ENCODE data around the gene RGL4.
"Not testable (repeated sequence)": the region's sequence is repeated elsewhere in the genome, so short reads cannot be mapped to it uniquely, and the experiment has no call there.

The RGL4 gene

GRCh38 chr22:23672307-23673049 lies 18.3 kb upstream of the RGL4 start:
- H3K36me3 ChIP-seq (ENCODE audit: control insufficient read depth, insufficient read depth, low read length); H3K9ac ChIP-seq (ENCODE audit: low read depth, low read length); H3K27ac ChIP-seq (ENCODE audit: low read depth, low read length); H3K4me1 ChIP-seq (ENCODE audit: control insufficient read depth, insufficient read depth, low read length); H3K4me3 ChIP-seq (ENCODE audit: low read depth, low read length); H3K27me3 ChIP-seq (ENCODE audit: control insufficient read depth, insufficient read depth, low read length); H3K9me3 ChIP-seq (ENCODE audit: control insufficient read depth, insufficient read depth, low read length): not testable (repeated sequence)

DNA sequence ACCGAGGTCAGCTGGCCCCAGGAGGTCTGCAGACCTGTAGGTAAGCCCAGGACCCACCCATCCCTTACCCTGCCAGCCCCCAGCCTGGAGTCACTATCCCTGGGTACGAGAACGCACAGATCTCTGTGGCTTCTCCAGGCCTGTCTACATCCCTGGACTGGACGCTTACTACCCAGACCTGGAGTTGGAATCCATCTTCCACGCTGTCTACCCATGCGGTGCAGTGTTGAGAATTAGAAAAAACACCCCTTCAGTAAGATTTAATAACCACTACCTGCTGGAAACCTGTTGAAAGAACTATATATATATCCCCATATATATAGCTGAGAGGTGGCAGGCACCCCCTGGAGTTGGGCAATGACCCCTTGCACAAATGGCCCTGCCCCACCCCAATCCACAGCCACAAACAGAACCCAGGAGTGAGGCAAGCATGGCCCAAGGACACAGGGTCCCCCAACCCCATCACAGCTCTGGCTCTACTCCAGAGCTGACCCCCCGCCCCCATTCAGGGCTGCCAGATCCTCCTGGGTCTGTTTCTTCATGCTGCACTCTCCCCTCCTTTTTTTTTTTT lies 17.7 kb upstream of the RGL4 start:
- no peak overlapping the region for H3K9ac ChIP-seq (ENCODE audit: low read depth, low read length)
- H3K9me3 ChIP-seq (ENCODE audit: control insufficient read depth, insufficient read depth, low read length): no peaks in the 10 kb centered on the region
- no peak overlapping the region for H3K4me3 ChIP-seq (ENCODE audit: low read depth, low read length)
- H3K27ac ChIP-seq (ENCODE audit: low read depth, low read length): no peak overlapping the region
- peaks cover 3% of the 10 kb centered on the region; the same call in 1 of the 2 replicates for H3K4me1 ChIP-seq (ENCODE audit: control insufficient read depth, insufficient read depth, low read length)
- no peaks in the 10 kb centered on the region for H3K27me3 ChIP-seq (ENCODE audit: control insufficient read depth, insufficient read depth, low read length)
- H3K36me3 ChIP-seq (ENCODE audit: control insufficient read depth, insufficient read depth, low read length): no peaks in the 10 kb centered on the region

- H3K9ac ChIP-seq (ENCODE audit: low read depth, low read length): no peak overlapping the region
- H3K27me3 ChIP-seq (ENCODE audit: control insufficient read depth, insufficient read depth, low read length): no peaks in the 10 kb centered on the region
- H3K4me1 ChIP-seq (ENCODE audit: control insufficient read depth, insufficient read depth, low read length): peaks cover 3% of the 10 kb centered on the region; the same call in 1 of the 2 replicates
- no peak overlapping the region for H3K27ac ChIP-seq (ENCODE audit: low read depth, low read length)
- H3K9me3 ChIP-seq (ENCODE audit: control insufficient read depth, insufficient read depth, low read length): no peaks in the 10 kb centered on the region
- H3K36me3 ChIP-seq (ENCODE audit: control insufficient read depth, insufficient read depth, low read length): no peaks in the 10 kb centered on the region
- H3K4me3 ChIP-seq (ENCODE audit: low read depth, low read length): no peak overlapping the region
Measured at GRCh38 chr22:23673826-23674690, 16.8 kb upstream of the RGL4 start.

DNA sequence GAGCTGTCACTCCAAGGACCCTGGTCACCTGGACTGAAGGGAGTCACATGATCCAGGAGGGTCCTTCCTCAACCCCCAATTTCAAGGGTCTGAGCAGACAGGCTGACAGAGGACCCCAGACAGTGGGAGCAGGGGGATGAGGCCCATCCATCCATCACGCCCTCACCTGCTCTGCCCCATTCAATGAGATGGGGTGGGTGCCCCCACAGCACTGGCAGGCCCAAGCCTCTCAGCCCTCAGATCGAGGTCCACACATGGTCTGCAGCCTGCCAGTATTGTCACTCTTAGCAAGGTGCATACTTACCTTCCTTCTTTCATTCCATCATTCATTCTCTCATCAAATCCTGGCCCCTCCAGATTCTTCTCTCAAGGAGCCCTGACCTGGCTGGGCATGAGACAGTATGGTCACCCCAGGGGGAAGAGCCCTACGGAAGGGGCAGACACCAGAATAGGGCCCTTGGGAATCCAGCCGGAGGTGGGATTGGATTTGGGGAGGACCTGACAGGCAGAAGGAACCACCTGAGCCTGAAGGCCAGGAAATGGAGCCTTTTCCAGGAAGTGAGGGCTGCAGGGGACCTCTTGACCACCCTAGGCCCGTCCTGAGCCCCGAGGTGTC lies 15.8 kb upstream of the RGL4 start:
- not testable (repeated sequence) for H3K4me3 ChIP-seq (ENCODE audit: low read depth, low read length); H3K4me1 ChIP-seq (ENCODE audit: control insufficient read depth, insufficient read depth, low read length); H3K9ac ChIP-seq (ENCODE audit: low read depth, low read length); H3K27ac ChIP-seq (ENCODE audit: low read depth, low read length); H3K27me3 ChIP-seq (ENCODE audit: control insufficient read depth, insufficient read depth, low read length); H3K9me3 ChIP-seq (ENCODE audit: control insufficient read depth, insufficient read depth, low read length); H3K36me3 ChIP-seq (ENCODE audit: control insufficient read depth, insufficient read depth, low read length)

GRCh38 chr22:23675502-23676415 lies 15.1 kb upstream of the RGL4 start:
- H3K27ac ChIP-seq (ENCODE audit: low read depth, low read length): no peak overlapping the region
- peaks cover 3% of the 10 kb centered on the region; the same call in 1 of the 2 replicates for H3K4me1 ChIP-seq (ENCODE audit: control insufficient read depth, insufficient read depth, low read length)
- H3K36me3 ChIP-seq (ENCODE audit: control insufficient read depth, insufficient read depth, low read length): 0 out of 2 replicates have a peak, but pooled peaks cover 3% of the 10 kb centered on the region
- H3K4me3 ChIP-seq (ENCODE audit: low read depth, low read length): no peak overlapping the region
- H3K9ac ChIP-seq (ENCODE audit: low read depth, low read length): no peak overlapping the region
- H3K27me3 ChIP-seq (ENCODE audit: control insufficient read depth, insufficient read depth, low read length): no peaks in the 10 kb centered on the region
- no peaks in the 10 kb centered on the region for H3K9me3 ChIP-seq (ENCODE audit: control insufficient read depth, insufficient read depth, low read length)

DNA sequence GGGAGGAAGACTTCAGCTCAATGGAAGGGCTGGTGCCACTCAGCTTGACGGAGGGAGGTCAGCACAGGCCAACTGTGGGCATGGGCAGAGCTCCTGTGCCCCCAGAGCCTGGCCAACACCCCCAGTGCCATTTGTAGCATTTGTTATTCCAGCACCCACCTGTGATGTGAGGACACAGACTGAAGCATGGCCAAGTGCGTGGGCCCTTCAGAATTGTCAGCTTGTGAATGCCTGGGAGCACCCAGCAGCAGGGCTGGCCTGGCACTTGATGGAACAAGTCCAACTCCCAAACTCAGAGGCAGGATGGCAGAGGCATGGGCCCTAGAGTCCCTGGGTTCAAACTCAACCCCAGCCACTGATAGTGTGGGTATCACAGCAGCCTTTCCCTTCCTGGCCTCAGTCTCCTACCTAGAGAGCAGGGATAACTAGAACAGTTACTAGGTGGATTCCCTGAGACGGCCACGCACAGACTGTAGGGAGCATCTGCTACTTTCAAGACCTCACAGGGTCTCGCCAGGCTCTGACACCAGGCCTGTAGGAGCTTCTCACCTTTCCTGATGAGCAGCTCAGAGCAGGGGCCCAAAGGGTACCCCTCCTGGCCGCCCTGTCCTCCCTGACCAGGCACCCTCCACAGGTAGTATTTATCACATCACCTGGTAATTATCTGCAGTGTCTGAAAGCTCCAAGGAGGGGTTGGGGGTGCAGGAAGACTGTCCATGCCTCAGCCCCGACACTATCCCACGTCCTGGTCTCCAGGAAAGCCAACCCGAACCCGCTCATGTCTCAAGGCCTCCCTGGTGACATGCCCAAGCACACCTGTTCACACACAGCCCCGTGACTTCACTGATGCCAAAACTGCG lies 13.7 kb upstream of the RGL4 start:
- H3K9ac ChIP-seq (ENCODE audit: low read depth, low read length); H3K27ac ChIP-seq (ENCODE audit: low read depth, low read length); H3K4me1 ChIP-seq (ENCODE audit: control insufficient read depth, insufficient read depth, low read length); H3K9me3 ChIP-seq (ENCODE audit: control insufficient read depth, insufficient read depth, low read length); H3K36me3 ChIP-seq (ENCODE audit: control insufficient read depth, insufficient read depth, low read length); H3K27me3 ChIP-seq (ENCODE audit: control insufficient read depth, insufficient read depth, low read length); H3K4me3 ChIP-seq (ENCODE audit: low read depth, low read length): not testable (repeated sequence)

- Histone ChIP-seq H3K27me3 (ENCODE audit: control insufficient read depth, insufficient read depth, low read length) (no peaks in the 10 kb centered on the region), H3K4me3 (ENCODE audit: low read depth, low read length) (no peak overlapping the region), H3K27ac (ENCODE audit: low read depth, low read length) (no peak overlapping the region), H3K4me1 (ENCODE audit: control insufficient read depth, insufficient read depth, low read length) (peaks cover 3% of the 10 kb centered on the region; the same call in 1 of the 2 replicates), H3K36me3 (ENCODE audit: control insufficient read depth, insufficient read depth, low read length) (peaks cover 13% of the 10 kb centered on the region; the same call in 1 of the 2 replicates), H3K9me3 (ENCODE audit: control insufficient read depth, insufficient read depth, low read length) (no peaks in the 10 kb centered on the region), H3K9ac (ENCODE audit: low read depth, low read length) (no peak overlapping the region)
Measured at GRCh38 chr22:23677701-23677995, 13.2 kb upstream of the RGL4 start.

DNA sequence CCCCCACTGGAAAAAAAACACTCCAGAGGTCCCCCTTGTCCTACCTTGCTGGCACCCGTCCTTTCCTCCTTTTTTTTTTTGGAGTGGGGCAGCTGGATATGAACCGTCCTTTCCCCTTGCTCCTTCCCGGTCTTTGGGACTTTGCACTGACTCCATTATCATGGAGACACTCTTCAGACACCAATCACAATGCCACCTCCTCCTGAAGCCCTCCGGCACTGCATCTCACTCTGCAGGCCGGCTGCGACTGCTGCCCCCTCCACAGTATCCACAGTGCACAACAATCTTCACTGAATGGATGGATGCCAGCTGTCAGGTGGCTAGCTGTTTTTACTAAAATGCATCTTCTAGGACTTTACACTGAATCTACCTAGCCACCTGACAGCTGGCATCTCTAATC lies 12.7 kb upstream of the RGL4 start:
- Histone ChIP-seq H3K4me1 (ENCODE audit: control insufficient read depth, insufficient read depth, low read length) (peaks cover 3% of the 10 kb centered on the region; the same call in 1 of the 2 replicates), H3K27ac (ENCODE audit: low read depth, low read length) (no peak overlapping the region), H3K27me3 (ENCODE audit: control insufficient read depth, insufficient read depth, low read length) (no peaks in the 10 kb centered on the region), H3K9me3 (ENCODE audit: control insufficient read depth, insufficient read depth, low read length) (no peaks in the 10 kb centered on the region), H3K4me3 (ENCODE audit: low read depth, low read length) (no peak overlapping the region), H3K9ac (ENCODE audit: low read depth, low read length) (no peak overlapping the region), H3K36me3 (ENCODE audit: control insufficient read depth, insufficient read depth, low read length) (peaks cover 17% of the 10 kb centered on the region; the same call in 1 of the 2 replicates)

DNA sequence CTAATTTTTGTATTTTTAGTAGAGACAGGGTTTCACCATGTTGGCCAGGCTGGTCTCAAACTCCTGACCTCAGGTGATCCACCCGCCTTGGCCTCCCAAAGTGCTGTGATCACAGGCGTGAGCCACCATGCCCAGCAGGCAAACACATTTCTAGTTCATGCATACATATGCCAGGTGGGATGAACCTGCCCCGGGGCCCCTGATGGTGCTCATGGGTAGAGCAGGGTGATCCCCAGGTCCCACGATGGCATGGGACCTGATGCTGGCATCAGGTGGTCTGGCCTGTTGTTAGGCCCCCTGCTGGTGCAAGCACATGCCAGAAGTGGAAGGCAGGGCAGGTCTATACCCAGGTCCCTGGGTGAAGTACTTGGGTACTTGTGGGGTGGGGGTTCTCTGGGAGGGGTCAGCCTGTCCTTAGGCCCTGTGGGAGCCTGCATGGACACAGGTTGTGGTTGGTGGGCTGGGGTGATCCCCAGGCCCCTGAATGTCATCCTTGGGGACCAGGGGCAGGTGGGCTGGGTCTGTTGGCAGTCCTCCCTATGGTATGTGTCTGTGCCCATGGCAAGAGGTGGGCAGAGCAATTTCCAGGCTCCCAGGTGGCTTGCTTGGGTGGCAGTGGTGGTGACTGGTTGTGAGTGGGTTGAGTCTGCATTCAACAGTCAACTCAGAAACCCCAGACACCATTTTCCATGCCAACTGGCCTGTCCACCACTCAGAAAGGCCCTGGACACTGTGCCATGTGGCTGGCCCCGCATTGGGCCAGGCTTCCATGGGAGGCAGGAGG lies 9.6 kb upstream of the RGL4 start:
- no peak overlapping the region for H3K4me3 ChIP-seq (ENCODE audit: low read depth, low read length)
- H3K9me3 ChIP-seq (ENCODE audit: control insufficient read depth, insufficient read depth, low read length): no peaks in the 10 kb centered on the region
- no peak overlapping the region for H3K27ac ChIP-seq (ENCODE audit: low read depth, low read length)
- H3K27me3 ChIP-seq (ENCODE audit: control insufficient read depth, insufficient read depth, low read length): no peaks in the 10 kb centered on the region
- H3K4me1 ChIP-seq (ENCODE audit: control insufficient read depth, insufficient read depth, low read length): no peaks in the 10 kb centered on the region; the same call in 1 of the 2 replicates
- H3K36me3 ChIP-seq (ENCODE audit: control insufficient read depth, insufficient read depth, low read length): peaks cover 24% of the 10 kb centered on the region; the same call in 1 of the 2 replicates
- no peak overlapping the region for H3K9ac ChIP-seq (ENCODE audit: low read depth, low read length)
